Fibroblast of lung (primary cell): Measurements from ENCODE around the gene WDR43. TPM values are rescaled to one million over a fixed set of nuclear protein-coding genes. Genes with fewer than 3 reads are reported as not detected.

ENCODE experiments used
- DNase-seq, 2 donors: peaks; one replicate each; pipeline versions ENCODE4 v3.0.0 to v3.0.0-alpha.2; 2010; ENCODE audit warnings: low read depth in 2 of 2
- H2AFZ ChIP-seq: 2 replicates; pipeline ENCODE4 v1.5.1; 2012; ENCODE audit warnings: low read length, control low read depth, inconsistent platforms
- H3K27ac ChIP-seq: 2 replicates; pipeline ENCODE4 v1.5.1; 2011; ENCODE audit warnings: low read length, control low read depth; ENCODE audit not compliant: insufficient read depth
- H3K27me3 ChIP-seq: 2 replicates; pipeline ENCODE4 v1.5.1; 2011; ENCODE audit warnings: mild to moderate bottlenecking, low read length; ENCODE audit not compliant: control insufficient read depth, insufficient read depth
- H3K36me3 ChIP-seq: 2 replicates; pipeline ENCODE4 v1.5.1; 2011; ENCODE audit warnings: low read length; ENCODE audit not compliant: control insufficient read depth, insufficient read depth
- H3K4me1 ChIP-seq: 2 replicates; pipeline ENCODE4 v1.5.1; 2011; ENCODE audit warnings: low read length; ENCODE audit not compliant: control insufficient read depth, insufficient read depth; ENCODE audit errors: extremely low read depth
- H3K4me2 ChIP-seq: 2 replicates; pipeline ENCODE4 v1.5.1; 2011; ENCODE audit warnings: low read length, control low read depth; ENCODE audit not compliant: insufficient read depth; ENCODE audit errors: extremely low read depth
- H3K4me3 ChIP-seq, 4 experiments: fragments of 200-600 bp in 1 of 4; sonication (generic) in 1 of 4; replicated peaks in 1 of 4; 2 replicates each; pipeline ENCODE4 v1.5.1; 2011 to 2016; ENCODE audit warnings: low read length in 4 of 4, low read depth in 3 of 4, mild to moderate bottlenecking in 3 of 4, control low read depth in 2 of 4, inconsistent platforms in 1 of 4, mixed read lengths in 1 of 4; ENCODE audit not compliant: insufficient read depth in 1 of 4; ENCODE audit errors: control extremely low read depth in 1 of 4
- H3K79me2 ChIP-seq: 2 replicates; pipeline ENCODE4 v1.5.1; 2012; ENCODE audit warnings: mild to moderate bottlenecking, low read length, inconsistent platforms; ENCODE audit not compliant: control insufficient read depth, insufficient read depth
- H3K9ac ChIP-seq: 2 replicates; pipeline ENCODE4 v1.5.1; 2011; ENCODE audit warnings: mild to moderate bottlenecking, low read length, control low read depth; ENCODE audit not compliant: insufficient read depth
- H3K9me3 ChIP-seq: 2 replicates; pipeline ENCODE4 v1.5.1; 2012; ENCODE audit warnings: low read depth, low read length; ENCODE audit not compliant: control insufficient read depth, insufficient read depth
- H4K20me1 ChIP-seq: 2 replicates; pipeline ENCODE4 v1.5.1; 2011; ENCODE audit warnings: low read length; ENCODE audit not compliant: control insufficient read depth, insufficient read depth; ENCODE audit errors: extremely low read depth
- CTCF ChIP-seq, 2 donors: IDR thresholded peaks in 1 of 2; conservative IDR thresholded peaks in 1 of 2; 1 replicate in 1 of 2; 2 replicates in 1 of 2; pipeline ENCODE4 v1.5.1; 2011 to 2012; ENCODE audit warnings: low read length in 2 of 2, control low read depth in 1 of 2, inconsistent platforms in 1 of 2, low read depth in 1 of 2, mild to moderate bottlenecking in 1 of 2
- EZH2 ChIP-seq: IDR thresholded peaks from 2 replicates; pipeline ENCODE4 v1.5.1; 2012; ENCODE audit warnings: low read length, control low read depth, mild to moderate bottlenecking; ENCODE audit errors: missing control alignments
- polyA plus RNA-seq, 2 donors: library from polyadenylated mRNA; depleted of rRNA in 1 of 2; stranded (reverse) in 1 of 2; unstranded in 1 of 2; fragments of >200 nt; gene quantifications; 2 replicates each; pipeline ENCODE4 v1.2.1, GENCODE V29; 2011 to 2012; ENCODE audit warnings: missing spikeins in 1 of 2
- total RNA-seq: library from RNA; depleted of rRNA; stranded (reverse); fragments of >200 nt; gene quantifications from 2 replicates; pipeline ENCODE4 v1.2.1, GENCODE V29; 2014

WDR43 gene
- total and polyA plus RNA-seq, 2 donors (not counting 1 experiment from before 2014, with no cell fraction given), result 71.5 to 74.7 TPM

- no peak for DNase-seq
- TF ChIP-seq CTCF (conservative IDR thresholded peaks at IDR 0.05 in 1 of 2, IDR thresholded peaks at IDR 0.05 in 1 of 2; ENCODE audit: low read depth in 1 of 2, low read length in 2 of 2) (no peak), EZH2 (no peak)
- no peak overlapping the region for H3K4me2 ChIP-seq
These were observed 58.4 kb downstream of the WDR43 start for GRCh38 chr2:28952836-28953211.

GRCh38 chr2:28955467-28955866 is 61.0 kb downstream of the WDR43 start:
- peak overlapping the region; percentile 4 for H2AFZ ChIP-seq
- H3K27me3 ChIP-seq, result no peaks in the 10 kb centered on the region
- H3K36me3 ChIP-seq, result no peaks in the 10 kb centered on the region
- H3K9me3 ChIP-seq, result no peaks in the 10 kb centered on the region
- H3K4me1 ChIP-seq, result peaks cover 6% of the 10 kb centered on the region
- H3K27ac ChIP-seq, result no peak overlapping the region
- H3K4me2 ChIP-seq, result no peak overlapping the region
- no peak overlapping the region for H3K9ac ChIP-seq
- no peak overlapping the region for H3K4me3 ChIP-seq
- DNase-seq, result no peak
- H3K79me2 ChIP-seq, result no peaks in the 10 kb centered on the region
- H4K20me1 ChIP-seq, result no peaks in the 10 kb centered on the region
- no peak for TF ChIP-seq EZH2
- TF ChIP-seq CTCF (conservative IDR thresholded peaks at IDR 0.05 in 1 of 2, IDR thresholded peaks at IDR 0.05 in 1 of 2; ENCODE audit: low read depth in 1 of 2, low read length in 2 of 2), result no peak

More at GRCh38 chr2:28952836-28953211, 58.4 kb downstream of the WDR43 start:
- Histone ChIP-seq H4K20me1 (no peaks in the 10 kb centered on the region), H3K9ac (no peak overlapping the region), H2AFZ (no peak overlapping the region), H3K36me3 (peaks cover 4% of the 10 kb centered on the region), H3K27me3 (no peaks in the 10 kb centered on the region), H3K4me3 (no peak overlapping the region), H3K4me1 (peaks cover 6% of the 10 kb centered on the region), H3K9me3 (no peaks in the 10 kb centered on the region), H3K79me2 (no peaks in the 10 kb centered on the region), H3K27ac (no peak overlapping the region)

- no peak overlapping the region for H3K9ac ChIP-seq
- peak overlapping the region in 2 of 4 experiments; percentile 4 to 59 for H3K4me3 ChIP-seq
- H3K4me2 ChIP-seq, result peak overlapping the region; percentile 68
- H3K4me1 ChIP-seq, result peaks cover 6% of the 10 kb centered on the region
- no peaks in the 10 kb centered on the region for H3K27me3 ChIP-seq
- H2AFZ ChIP-seq, result peak overlapping the region; percentile 84
- no peak overlapping the region for H3K27ac ChIP-seq
- no peaks in the 10 kb centered on the region for H4K20me1 ChIP-seq
- TF ChIP-seq EZH2, result no peak
- peak; percentile 36 to 48 for TF ChIP-seq CTCF (conservative IDR thresholded peaks at IDR 0.05 in 1 of 2, IDR thresholded peaks at IDR 0.05 in 1 of 2; ENCODE audit: low read depth in 1 of 2, low read length in 2 of 2)
- H3K36me3 ChIP-seq, result no peaks in the 10 kb centered on the region
- H3K9me3 ChIP-seq, result no peaks in the 10 kb centered on the region
- no peaks in the 10 kb centered on the region for H3K79me2 ChIP-seq
- peak; percentile 32 to 36 for DNase-seq
These were observed 62.0 kb downstream of the WDR43 start for GRCh38 chr2:28956415-28956826.
